Ishikawa (cell line): ENCODE results near the gene LIME1.

ENCODE experiments used
- EP300 ChIP-seq: IDR thresholded peaks from 2 replicates; pipeline ENCODE4 v1.6.1; 2012; ENCODE audit warnings: borderline replicate concordance
- YY1 ChIP-seq: IDR thresholded peaks from 2 replicates; pipeline ENCODE4 v1.6.1; 2012; ENCODE audit warnings: low read depth

DNA sequence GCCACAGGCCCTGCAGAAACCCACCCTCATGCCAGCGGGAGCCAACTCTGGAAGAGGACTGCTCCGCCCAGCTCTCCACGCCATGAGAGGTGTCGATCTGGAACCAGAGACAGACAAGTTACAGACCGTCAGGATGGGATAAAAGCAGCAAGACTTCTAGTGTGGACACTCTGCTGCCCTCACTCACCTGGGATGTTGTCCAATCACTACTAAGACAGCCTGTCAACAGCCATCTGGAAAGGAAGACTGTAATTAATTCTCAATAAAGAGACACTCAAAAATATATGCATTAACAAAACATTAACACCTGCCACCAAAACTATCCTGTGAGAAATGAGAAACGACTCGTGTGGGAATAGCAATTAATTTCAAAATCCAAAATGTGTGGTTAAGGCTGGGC lies 31.4 kb downstream of the LIME1 start:
- TF ChIP-seq EP300 (no peak), YY1 (no peak)
